Neural cell (in vitro differentiated cells): ENCODE data around the gene NIT1. TPM values are rescaled to one million over a fixed set of nuclear protein-coding genes. Genes with fewer than 3 reads are reported as not detected.

Source experiments
- H2AFZ ChIP-seq: fragments of 200-600, 300-800 bp; sonication (generic), shearing (Covaris generic); 2 replicates; pipeline ENCODE4 v1.6.0; 2014; ENCODE audit warnings: low read depth, mild to moderate bottlenecking, antibody characterized with exemption, low read length, moderate library complexity
- H3F3A ChIP-seq: fragments of 200-600 bp; shearing (Covaris generic); 2 replicates; pipeline ENCODE4 v1.6.1; 2016; ENCODE audit warnings: mild to moderate bottlenecking, moderate library complexity, mixed read lengths, antibody characterized with exemption, low read length; ENCODE audit not compliant: insufficient read depth, poor library complexity, severe bottlenecking
- H3K27ac ChIP-seq: fragments of 200-600, 300-800 bp; sonication (generic), shearing (Covaris generic); 2 replicates; pipeline ENCODE4 v1.5.1; 2014; ENCODE audit warnings: mild to moderate bottlenecking, low read length, moderate library complexity
- H3K27me3 ChIP-seq: fragments of 300-800, 200-600 bp; sonication (generic), shearing (Covaris generic); 2 replicates; pipeline ENCODE4 v1.6.0; 2014; ENCODE audit warnings: mild to moderate bottlenecking, low read depth, low read length, moderate library complexity; ENCODE audit not compliant: insufficient read depth
- H3K36me3 ChIP-seq: fragments of 300-800, 200-600 bp; sonication (generic), shearing (Covaris generic); 2 replicates; pipeline ENCODE4 v1.5.1; 2014; ENCODE audit warnings: mild to moderate bottlenecking, antibody characterized with exemption, low read length, moderate library complexity; ENCODE audit not compliant: insufficient read depth
- H3K4me2 ChIP-seq: fragments of 300-800, 200-600 bp; sonication (generic), shearing (Covaris generic); 2 replicates; pipeline ENCODE4 v1.6.0; 2014; ENCODE audit warnings: mild to moderate bottlenecking, low read length
- H3K4me3 ChIP-seq: fragments of 300-800, 200-600 bp; sonication (generic), shearing (Covaris generic); 2 replicates; pipeline ENCODE4 v1.5.1; 2014; ENCODE audit warnings: mild to moderate bottlenecking, low read length, moderate library complexity
- H3K79me2 ChIP-seq: fragments of 200-600 bp; shearing (Covaris generic); replicated peaks from 2 replicates; pipeline ENCODE4 v1.6.0; 2014; ENCODE audit warnings: mild to moderate bottlenecking, low read length, moderate library complexity; ENCODE audit not compliant: insufficient read depth
- H3K9ac ChIP-seq: fragments of 300-800, 200-600 bp; sonication (generic), shearing (Covaris generic); 2 replicates; pipeline ENCODE4 v1.6.1; 2016; ENCODE audit warnings: mild to moderate bottlenecking, low read length, mixed read lengths
- H3K9me2 ChIP-seq: fragments of 200-600 bp; shearing (Covaris generic); 2 replicates; pipeline ENCODE4 v1.6.1; 2016; ENCODE audit warnings: mild to moderate bottlenecking, low read length, mixed read lengths; ENCODE audit not compliant: insufficient read depth
- H3K9me3 ChIP-seq: fragments of 200-600, 300-800 bp; sonication (generic), shearing (Covaris generic); 2 replicates; pipeline ENCODE4 v1.6.1; 2016; ENCODE audit warnings: mild to moderate bottlenecking, mixed run types, low read length, moderate library complexity, mixed read lengths
- H4K20me1 ChIP-seq: fragments of 200-600 bp; shearing (Covaris generic); 2 replicates; pipeline ENCODE4 v1.6.1; 2016; ENCODE audit warnings: mild to moderate bottlenecking, mixed run types; ENCODE audit not compliant: insufficient read depth
- CTCF ChIP-seq: fragments of 450-650 bp; IDR thresholded peaks from 2 replicates; pipeline ENCODE4 v1.5.1; 2014; ENCODE audit warnings: antibody characterized with exemption, mild to moderate bottlenecking, moderate library complexity; ENCODE audit not compliant: poor library complexity, severe bottlenecking
- EP300 ChIP-seq: fragments of 450-650 bp; conservative IDR thresholded peaks from 2 replicates; pipeline ENCODE4 v1.6.1; 2014; ENCODE audit warnings: antibody characterized with exemption, mild to moderate bottlenecking, moderate library complexity; ENCODE audit not compliant: poor library complexity, severe bottlenecking
- EZH2 ChIP-seq: fragments of 200-600, 300-800 bp; shearing (Covaris generic), sonication (generic); IDR thresholded peaks from 2 replicates; pipeline ENCODE4 v1.6.1; 2014; ENCODE audit warnings: antibody characterized with exemption, low read length, borderline replicate concordance, mild to moderate bottlenecking; ENCODE audit not compliant: insufficient read depth, poor library complexity, severe bottlenecking
- MXI1 ChIP-seq: fragments of 450-650 bp; conservative IDR thresholded peaks from 2 replicates; pipeline ENCODE4 v1.6.1; 2014; ENCODE audit warnings: antibody characterized with exemption, mild to moderate bottlenecking; ENCODE audit not compliant: poor library complexity, severe bottlenecking
- POLR2AphosphoS5 ChIP-seq: IDR thresholded peaks from 2 replicates; pipeline ENCODE4 v1.6.1; 2012
- RAD21 ChIP-seq: fragments of 450-650 bp; conservative IDR thresholded peaks from 2 replicates; pipeline ENCODE4 v1.6.1; 2014; ENCODE audit warnings: antibody characterized with exemption, mild to moderate bottlenecking, moderate library complexity
- REST ChIP-seq: IDR thresholded peaks from 2 replicates; pipeline ENCODE4 v1.6.1; 2012; ENCODE audit warnings: borderline replicate concordance
- SMC3 ChIP-seq: fragments of 450-650 bp; conservative IDR thresholded peaks from 2 replicates; pipeline ENCODE4 v1.6.1; 2014; ENCODE audit warnings: antibody characterized with exemption, mild to moderate bottlenecking, moderate library complexity; ENCODE audit not compliant: poor library complexity
- TAF1 ChIP-seq: IDR thresholded peaks from 2 replicates; pipeline ENCODE4 v1.6.1; 2012; ENCODE audit warnings: low read depth
- polyA plus RNA-seq: library from polyadenylated mRNA; depleted of rRNA; stranded (reverse); fragments of >200 nt; gene quantifications from 2 replicates; pipeline ENCODE4 v1.2.3, GENCODE V29; 2014

Gene NIT1
- polyA plus RNA-seq, 1 donor from 2014 or later, result 66.1 TPM

- Histone ChIP-seq H3K27ac (no peak overlapping the region), H3K36me3 (no peaks in the 10 kb centered on the region), H3K9ac (no peak overlapping the region), H3F3A (no peaks in the 10 kb centered on the region), H4K20me1 (no peaks in the 10 kb centered on the region), H3K9me3 (no peaks in the 10 kb centered on the region), H3K4me2 (no peak overlapping the region), H3K4me3 (no peak overlapping the region), H3K79me2 (no peaks in the 10 kb centered on the region), H2AFZ (no peak overlapping the region), H3K27me3 (no peaks in the 10 kb centered on the region), H3K9me2 (no peaks in the 10 kb centered on the region)
- TF ChIP-seq EZH2, result no peak
- TF ChIP-seq CTCF, result no peak
- no peak for TF ChIP-seq TAF1
- TF ChIP-seq EP300, result no peak
- TF ChIP-seq REST, result no peak
Measured at GRCh38 chr1:161085165-161085564, 32.7 kb upstream of the NIT1 start.

- Histone ChIP-seq H4K20me1 (no peaks in the 10 kb centered on the region), H2AFZ (no peak overlapping the region), H3K27me3 (no peaks in the 10 kb centered on the region), H3K4me2 (no peak overlapping the region), H3K9me3 (no peaks in the 10 kb centered on the region), H3K36me3 (no peaks in the 10 kb centered on the region), H3F3A (no peaks in the 10 kb centered on the region), H3K79me2 (no peaks in the 10 kb centered on the region), H3K4me3 (no peak overlapping the region), H3K27ac (no peak overlapping the region), H3K9me2 (no peaks in the 10 kb centered on the region), H3K9ac (no peak overlapping the region)
- TF ChIP-seq MXI1 (no peak), EP300 (no peak), POLR2AphosphoS5 (no peak), REST (no peak), RAD21 (no peak), SMC3 (no peak), TAF1 (no peak), CTCF (no peak), EZH2 (no peak)
Measured at GRCh38 chr1:161086457-161086856, 31.4 kb upstream of the NIT1 start.
